HG03354 (cell line): ENCODE measurements around the gene UGT8.

ENCODE experiments used
- ATAC-seq: cut with Tn5 transposase; IDR thresholded peaks from one replicate; pipeline ENCODE4 v1.9.1; 2021; ENCODE audit warnings: mild to moderate bottlenecking; ENCODE audit not compliant: unreplicated experiment, poor library complexity, severe bottlenecking

Gene UGT8

GRCh38 chr4:114684462-114684861, 85.9 kb downstream of the UGT8 start:
- no peak for ATAC-seq

- ATAC-seq: no peak
These were observed 89.5 kb downstream of the UGT8 start for GRCh38 chr4:114688059-114688458.

GRCh38 chr4:114690571-114690970, 92.0 kb downstream of the UGT8 start:
- ATAC-seq: no peak

GRCh38 chr4:114691865-114692264, 93.3 kb downstream of the UGT8 start:
- ATAC-seq: peak; percentile 81

GRCh38 chr4:114692958-114693357, 94.4 kb downstream of the UGT8 start:
- no peak for ATAC-seq

GRCh38 chr4:114694770-114695169, 96.2 kb downstream of the UGT8 start:
- no peak for ATAC-seq

- no peak for ATAC-seq
These were observed 99.6 kb downstream of the UGT8 start for GRCh38 chr4:114698231-114698630.

- no peak for ATAC-seq
These were observed 102.9 kb downstream of the UGT8 start for GRCh38 chr4:114701491-114701890.

- ATAC-seq: no peak
These were observed 118.8 kb downstream of the UGT8 start for GRCh38 chr4:114717432-114717831.

GRCh38 chr4:114725066-114725465, 126.5 kb downstream of the UGT8 start:
- ATAC-seq: no peak

- ATAC-seq: no peak
These were observed 128.9 kb downstream of the UGT8 start for GRCh38 chr4:114727461-114727860.
